ENCODE measurements around the gene GALNT2. TPM values are rescaled to one million over a fixed set of nuclear protein-coding genes. Genes with fewer than 3 reads are reported as not detected.

The GALNT2 gene
- total RNA-seq, 1 donor from 2014 or later = 66.3 TPM

GRCh38 chr1:230081751-230082150 lies 14.7 kb downstream of the GALNT2 start:
- no peak for DNase-seq (ENCODE audit: extremely low spot score, unreplicated experiment)
- Mint-ChIP-seq H3K36me3 (peaks cover 16% of the 10 kb centered on the region), H3K9me3 (no peaks in the 10 kb centered on the region), H3K4me1 (ENCODE audit: unreplicated experiment) (peaks cover 41% of the 10 kb centered on the region), H3K4me3 (no peak overlapping the region), H3K27me3 (peaks cover 5% of the 10 kb centered on the region), H3K27ac (peak overlapping the region; percentile 54)
- no peak for TF ChIP-seq CTCF (conservative IDR thresholded peaks at IDR 0.05)

- H3K27ac Mint-ChIP-seq = peak overlapping the region; percentile 54
- no peaks in the 10 kb centered on the region for H3K9me3 Mint-ChIP-seq
- H3K4me1 Mint-ChIP-seq (ENCODE audit: unreplicated experiment) = peaks cover 44% of the 10 kb centered on the region
Observed at GRCh38 chr1:230082211-230082610, 15.2 kb downstream of the GALNT2 start.

GRCh38 chr1:230083053-230083452 lies 16.0 kb downstream of the GALNT2 start:
- Mint-ChIP-seq H3K4me1 (ENCODE audit: unreplicated experiment) (peaks cover 50% of the 10 kb centered on the region), H3K36me3 (peaks cover 11% of the 10 kb centered on the region)

More at GRCh38 chr1:230082211-230082610, 15.2 kb downstream of the GALNT2 start:
- H3K27me3 Mint-ChIP-seq = peaks cover 5% of the 10 kb centered on the region
- no peak for TF ChIP-seq CTCF (conservative IDR thresholded peaks at IDR 0.05)
- DNase-seq (ENCODE audit: extremely low spot score, unreplicated experiment) = no peak
- peaks cover 13% of the 10 kb centered on the region for H3K36me3 Mint-ChIP-seq
- H3K4me3 Mint-ChIP-seq = no peak overlapping the region

GRCh38 chr1:230083746-230084407 lies 16.8 kb downstream of the GALNT2 start:
- DNase-seq (ENCODE audit: extremely low spot score, unreplicated experiment) = no peak
- Mint-ChIP-seq H3K4me3 (no peak overlapping the region), H3K27ac (peak overlapping the region; percentile 74), H3K27me3 (peaks cover 5% of the 10 kb centered on the region), H3K36me3 (peaks cover 11% of the 10 kb centered on the region), H3K9me3 (no peaks in the 10 kb centered on the region), H3K4me1 (ENCODE audit: unreplicated experiment) (peaks cover 52% of the 10 kb centered on the region)
- no peak for TF ChIP-seq CTCF (conservative IDR thresholded peaks at IDR 0.05)

More at GRCh38 chr1:230083053-230083452, 16.0 kb downstream of the GALNT2 start:
- H3K4me3 Mint-ChIP-seq = no peak overlapping the region
- no peaks in the 10 kb centered on the region for H3K9me3 Mint-ChIP-seq
- peaks cover 5% of the 10 kb centered on the region for H3K27me3 Mint-ChIP-seq
- H3K27ac Mint-ChIP-seq = peak overlapping the region; percentile 54
- DNase-seq (ENCODE audit: extremely low spot score, unreplicated experiment) = no peak
- no peak for TF ChIP-seq CTCF (conservative IDR thresholded peaks at IDR 0.05)

GRCh38 chr1:230084408-230085177 lies 17.6 kb downstream of the GALNT2 start:
- TF ChIP-seq CTCF (conservative IDR thresholded peaks at IDR 0.05) = no peak
- no peaks in the 10 kb centered on the region for H3K9me3 Mint-ChIP-seq
- peak overlapping the region; percentile 3 for H3K4me3 Mint-ChIP-seq
- H3K4me1 Mint-ChIP-seq (ENCODE audit: unreplicated experiment) = peaks cover 52% of the 10 kb centered on the region
- peaks cover 5% of the 10 kb centered on the region for H3K27me3 Mint-ChIP-seq
- peaks cover 11% of the 10 kb centered on the region for H3K36me3 Mint-ChIP-seq
- H3K27ac Mint-ChIP-seq = peak overlapping the region; percentile 74
- DNase-seq (ENCODE audit: extremely low spot score, unreplicated experiment) = no peak

All from type B pancreatic cell (in vitro differentiated cells).